GM18861 (cell line): ENCODE results near the gene PDAP1.
"Not testable (repeated sequence)": the region's sequence is repeated elsewhere in the genome, so short reads cannot be mapped to it uniquely, and the experiment has no call there.

Source experiments
- ATAC-seq: cut with Tn5 transposase; IDR thresholded peaks from one replicate; pipeline ENCODE4 v1.9.1; 2021; ENCODE audit not compliant: unreplicated experiment

Gene PDAP1

DNA sequence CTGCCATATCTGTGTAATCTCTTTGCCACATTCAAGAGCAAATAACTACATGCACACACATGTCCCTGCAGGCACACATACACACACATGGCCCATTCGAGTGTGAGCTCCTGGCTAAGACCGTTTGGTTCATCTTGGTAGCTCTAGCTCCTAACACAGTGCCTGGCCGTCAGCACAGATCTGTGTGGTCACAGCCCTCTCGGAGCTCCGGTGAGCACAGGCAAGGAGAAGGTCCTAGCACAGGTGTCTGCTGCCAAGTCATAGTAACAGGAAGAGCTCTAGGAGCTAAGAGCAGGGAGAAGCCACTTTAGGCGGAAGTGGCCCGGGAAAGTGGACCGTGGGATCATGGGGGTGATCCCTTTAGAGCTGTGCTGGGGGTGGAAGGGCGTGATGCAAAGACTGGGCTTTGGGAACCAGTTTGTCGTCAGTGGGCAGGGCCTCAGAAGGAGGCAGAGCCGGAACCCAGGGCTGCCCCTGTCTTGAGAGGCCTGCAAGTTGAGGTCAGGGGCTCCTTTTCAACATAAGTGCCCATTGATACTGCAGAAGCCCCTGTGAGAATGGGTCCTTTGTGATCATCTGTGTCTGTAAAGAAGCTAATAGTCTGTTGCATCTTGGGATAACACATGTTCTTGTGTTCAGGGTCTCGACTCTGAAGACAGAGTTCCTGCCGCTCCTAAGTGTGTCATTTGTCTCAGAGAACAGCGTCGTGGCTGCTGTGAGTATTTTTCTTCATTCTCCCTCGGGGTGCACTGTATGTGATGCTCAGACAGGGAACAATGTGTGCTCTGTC, 50.5 kb downstream of the PDAP1 start:
- ATAC-seq, result no peak

- no peak for ATAC-seq
Observed at GRCh38 chr7:99355098-99355497, 53.3 kb downstream of the PDAP1 start.

GRCh38 chr7:99352247-99352646, 56.1 kb downstream of the PDAP1 start:
- ATAC-seq, result no peak

DNA sequence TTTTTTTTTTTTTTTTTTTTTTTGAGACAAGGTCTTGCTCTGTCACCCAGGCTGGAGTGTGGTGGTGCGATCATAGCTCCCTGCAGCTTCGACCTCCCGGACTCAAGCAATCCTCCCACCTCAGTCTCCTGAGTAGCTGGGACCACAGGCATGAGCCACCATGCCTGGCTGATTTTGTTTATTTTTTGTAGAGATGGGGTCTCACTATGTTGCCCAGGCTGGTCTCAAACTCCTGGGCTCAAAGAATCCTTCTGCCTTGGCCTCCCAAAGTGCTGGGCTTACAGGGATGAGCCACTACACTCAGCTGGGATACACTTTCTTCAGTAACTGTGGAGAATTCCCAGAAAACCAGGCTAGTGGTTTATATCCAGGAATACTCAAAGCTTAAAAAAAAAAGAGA, 57.8 kb downstream of the PDAP1 start:
- ATAC-seq, result not testable (repeated sequence)
